ENCODE measurements around the gene RNF151.

Gene RNF151

DNA sequence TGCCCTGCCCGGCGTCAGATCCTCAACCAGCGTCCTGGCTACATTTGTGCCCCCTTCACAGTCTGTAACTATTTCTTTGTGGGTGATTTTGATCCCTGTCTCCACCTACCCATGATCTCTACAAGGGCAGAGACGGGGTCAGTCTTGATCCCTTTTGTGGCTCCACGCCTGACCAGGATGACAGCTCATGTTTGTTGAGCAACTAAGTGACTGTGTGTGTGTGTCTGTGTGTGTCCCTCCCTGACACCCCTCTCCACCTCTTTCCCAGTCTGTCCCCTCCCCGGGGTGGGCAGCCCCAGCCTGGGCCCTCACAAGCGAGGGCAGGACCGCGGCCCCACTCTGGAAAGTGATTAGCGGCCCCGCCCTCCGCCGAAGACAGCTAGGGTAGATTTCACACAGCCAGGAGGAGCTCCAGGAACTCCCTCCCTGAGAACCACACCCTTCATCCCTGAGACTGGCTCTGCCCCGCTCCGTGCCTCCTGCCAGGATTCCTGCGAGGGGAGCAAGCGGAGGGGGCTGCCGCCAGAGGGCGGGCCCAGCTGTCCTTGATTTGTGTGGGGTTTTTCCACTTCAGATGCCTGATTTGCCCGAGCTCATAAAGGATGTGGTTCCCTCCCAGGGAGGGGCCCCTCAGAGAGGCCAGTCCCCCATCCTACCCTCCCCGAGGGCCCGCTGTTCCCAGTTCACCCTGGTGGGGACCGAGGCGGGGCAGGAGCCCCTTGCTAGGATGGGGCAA lies 43.2 kb upstream of the RNF151 start:
- peaks cover 6% of the 10 kb centered on the region for H3K9me3 ChIP-seq (ENCODE audit: insufficient read depth, low read depth, low read length)
- H4K12ac ChIP-seq (ENCODE audit: low read depth, low read length): no peak overlapping the region
- no peak overlapping the region for H3K9ac ChIP-seq (ENCODE audit: low read length)
- H4K91ac ChIP-seq (ENCODE audit: low read depth, low read length): no peak overlapping the region
- no peak overlapping the region for H3K4me3 ChIP-seq (ENCODE audit: low read depth, low read length)
- H3K4ac ChIP-seq (ENCODE audit: low read depth, low read length): no peak overlapping the region
- no peak overlapping the region for H3K4me2 ChIP-seq (ENCODE audit: low read length)
- DNase-seq: peak; percentile 19 to 53
- peak overlapping the region; percentile 8 for H2AFZ ChIP-seq (ENCODE audit: insufficient read depth, low read length, poor library complexity)
- H2BK120ac ChIP-seq (ENCODE audit: insufficient read depth, low read length, poor library complexity): no peak overlapping the region
- no peak overlapping the region for H2BK5ac ChIP-seq (ENCODE audit: low read depth, low read length, poor library complexity)
- H3K14ac ChIP-seq (ENCODE audit: low read length): no peak overlapping the region
- H3K4me1 ChIP-seq (ENCODE audit: control insufficient read depth in 1 of 2, insufficient read depth in 2 of 2, low read length in 2 of 2): peaks cover 0 to 3% of the 10 kb centered on the region in 2 experiments
- no CpG with 5 or more reads among the region's 24 CpGs for WGBS (ENCODE audit: extremely low coverage, insufficient coverage, insufficient read length)
- H3K79me2 ChIP-seq (ENCODE audit: control insufficient read depth, insufficient read depth, low read length, poor library complexity): no peaks in the 10 kb centered on the region
- no peaks in the 10 kb centered on the region for H3K36me3 ChIP-seq (ENCODE audit: control insufficient read depth in 1 of 2, insufficient read depth in 2 of 2, low read length in 2 of 2)
- H3K18ac ChIP-seq (ENCODE audit: low read length): no peak overlapping the region
- H4K8ac ChIP-seq (ENCODE audit: low read depth, low read length): no peak overlapping the region
- H2BK12ac ChIP-seq (ENCODE audit: low read length): no peak overlapping the region
- no peak overlapping the region for H3K23ac ChIP-seq (ENCODE audit: low read length)
- no peak overlapping the region for H2AK5ac ChIP-seq (ENCODE audit: low read length)
- peaks cover 38% of the 10 kb centered on the region for H3K27me3 ChIP-seq (ENCODE audit: insufficient read depth, low read length)
- no peak overlapping the region for H3K27ac ChIP-seq (ENCODE audit: low read depth, low read length)
- no peaks in the 10 kb centered on the region for H3K79me1 ChIP-seq (ENCODE audit: low read length)

DNA sequence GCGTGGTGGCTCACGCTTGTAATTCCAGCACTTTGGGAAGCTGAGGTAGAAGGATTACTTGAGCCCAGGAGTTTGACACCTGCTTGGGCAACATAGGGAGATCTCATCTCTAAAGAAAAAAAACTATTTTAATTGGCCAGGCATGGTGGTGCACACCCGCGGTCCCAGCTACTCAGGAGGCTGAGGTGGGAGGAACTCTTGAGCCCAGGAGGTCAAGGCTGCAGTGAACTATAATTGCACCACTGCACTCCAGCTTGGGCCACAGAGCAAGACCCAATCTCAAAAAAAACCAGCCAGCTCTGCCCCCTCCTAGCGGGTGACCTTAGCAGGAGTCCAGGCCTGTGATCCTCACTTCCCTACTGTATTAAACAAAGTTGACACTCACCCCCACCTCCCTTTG lies 42.6 kb upstream of the RNF151 start:
- no peak overlapping the region for H2BK120ac ChIP-seq (ENCODE audit: insufficient read depth, low read length, poor library complexity)
- no peak overlapping the region for H2BK12ac ChIP-seq (ENCODE audit: low read length)
- no peak overlapping the region for H3K23ac ChIP-seq (ENCODE audit: low read length)
- no peak overlapping the region for H4K12ac ChIP-seq (ENCODE audit: low read depth, low read length)
- no CpG with 5 or more reads among the region's 5 CpGs for WGBS (ENCODE audit: extremely low coverage, insufficient coverage, insufficient read length)
- H2AK5ac ChIP-seq (ENCODE audit: low read length): no peak overlapping the region
- no peak overlapping the region for H2AFZ ChIP-seq (ENCODE audit: insufficient read depth, low read length, poor library complexity)
- no peak overlapping the region for H3K14ac ChIP-seq (ENCODE audit: low read length)
- H3K18ac ChIP-seq (ENCODE audit: low read length): no peak overlapping the region
- DNase-seq: no peak
- H2BK5ac ChIP-seq (ENCODE audit: low read depth, low read length, poor library complexity): no peak overlapping the region
- H3K79me1 ChIP-seq (ENCODE audit: low read length): no peaks in the 10 kb centered on the region
- H3K36me3 ChIP-seq (ENCODE audit: control insufficient read depth in 1 of 2, insufficient read depth in 2 of 2, low read length in 2 of 2): no peaks in the 10 kb centered on the region
- H3K79me2 ChIP-seq (ENCODE audit: control insufficient read depth, insufficient read depth, low read length, poor library complexity): no peaks in the 10 kb centered on the region
- no peak overlapping the region for H4K8ac ChIP-seq (ENCODE audit: low read depth, low read length)
- no peak overlapping the region for H3K4me3 ChIP-seq (ENCODE audit: low read depth, low read length)
- peaks cover 32% of the 10 kb centered on the region for H3K27me3 ChIP-seq (ENCODE audit: insufficient read depth, low read length)
- no peak overlapping the region for H3K4ac ChIP-seq (ENCODE audit: low read depth, low read length)
- no peak overlapping the region for H4K91ac ChIP-seq (ENCODE audit: low read depth, low read length)
- no peak overlapping the region for H3K4me2 ChIP-seq (ENCODE audit: low read length)
- H3K9me3 ChIP-seq (ENCODE audit: insufficient read depth, low read depth, low read length): peaks cover 6% of the 10 kb centered on the region
- H3K27ac ChIP-seq (ENCODE audit: low read depth, low read length): no peak overlapping the region
- H3K9ac ChIP-seq (ENCODE audit: low read length): no peak overlapping the region
- peaks cover 0 to 1% of the 10 kb centered on the region in 2 experiments for H3K4me1 ChIP-seq (ENCODE audit: control insufficient read depth in 1 of 2, insufficient read depth in 2 of 2, low read length in 2 of 2)

DNA sequence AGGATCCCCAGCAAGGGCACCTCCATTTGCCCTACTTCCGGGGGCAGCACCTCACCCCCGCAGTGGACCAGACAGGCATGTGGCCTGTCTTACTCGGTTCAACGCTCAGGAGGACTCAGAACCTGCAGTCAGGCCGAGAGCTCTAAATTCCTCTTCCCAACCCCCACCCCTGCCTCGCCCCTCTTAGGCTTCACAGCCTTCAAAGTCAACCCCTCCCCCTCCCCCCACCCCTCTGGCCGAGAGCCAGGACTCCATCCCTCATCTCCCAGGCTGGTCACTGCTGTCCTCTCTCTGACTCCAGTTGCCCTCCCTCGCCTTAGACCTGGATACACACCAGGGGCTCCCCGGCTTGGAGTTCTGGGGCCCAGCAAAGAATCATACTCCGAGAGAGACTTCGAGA lies 40.4 kb upstream of the RNF151 start:
- Histone ChIP-seq H3K27ac (ENCODE audit: low read depth, low read length) (no peak overlapping the region), H2AK5ac (ENCODE audit: low read length) (no peak overlapping the region), H3K18ac (ENCODE audit: low read length) (no peak overlapping the region), H3K36me3 (ENCODE audit: control insufficient read depth in 1 of 2, insufficient read depth in 2 of 2, low read length in 2 of 2) (no peaks in the 10 kb centered on the region), H3K4me2 (ENCODE audit: low read length) (no peak overlapping the region), H3K79me1 (ENCODE audit: low read length) (peaks cover 3% of the 10 kb centered on the region), H3K4me1 (ENCODE audit: control insufficient read depth in 1 of 2, insufficient read depth in 2 of 2, low read length in 2 of 2) (peaks cover 0 to 6% of the 10 kb centered on the region in 2 experiments), H3K4me3 (ENCODE audit: low read depth, low read length) (no peak overlapping the region), H4K12ac (ENCODE audit: low read depth, low read length) (no peak overlapping the region), H2BK120ac (ENCODE audit: insufficient read depth, low read length, poor library complexity) (no peak overlapping the region), H2BK5ac (ENCODE audit: low read depth, low read length, poor library complexity) (no peak overlapping the region), H2BK12ac (ENCODE audit: low read length) (no peak overlapping the region), H3K9me3 (ENCODE audit: insufficient read depth, low read depth, low read length) (peaks cover 6% of the 10 kb centered on the region), H4K8ac (ENCODE audit: low read depth, low read length) (no peak overlapping the region), H3K27me3 (ENCODE audit: insufficient read depth, low read length) (peaks cover 10% of the 10 kb centered on the region), H3K4ac (ENCODE audit: low read depth, low read length) (no peak overlapping the region), H4K91ac (ENCODE audit: low read depth, low read length) (no peak overlapping the region), H2AFZ (ENCODE audit: insufficient read depth, low read length, poor library complexity) (no peak overlapping the region), H3K9ac (ENCODE audit: low read length) (no peak overlapping the region), H3K14ac (ENCODE audit: low read length) (no peak overlapping the region), H3K79me2 (ENCODE audit: control insufficient read depth, insufficient read depth, low read length, poor library complexity) (no peaks in the 10 kb centered on the region), H3K23ac (ENCODE audit: low read length) (no peak overlapping the region)
- DNase-seq: no peak
- no CpG with 5 or more reads among the region's 11 CpGs for WGBS (ENCODE audit: extremely low coverage, insufficient coverage, insufficient read length)

DNA sequence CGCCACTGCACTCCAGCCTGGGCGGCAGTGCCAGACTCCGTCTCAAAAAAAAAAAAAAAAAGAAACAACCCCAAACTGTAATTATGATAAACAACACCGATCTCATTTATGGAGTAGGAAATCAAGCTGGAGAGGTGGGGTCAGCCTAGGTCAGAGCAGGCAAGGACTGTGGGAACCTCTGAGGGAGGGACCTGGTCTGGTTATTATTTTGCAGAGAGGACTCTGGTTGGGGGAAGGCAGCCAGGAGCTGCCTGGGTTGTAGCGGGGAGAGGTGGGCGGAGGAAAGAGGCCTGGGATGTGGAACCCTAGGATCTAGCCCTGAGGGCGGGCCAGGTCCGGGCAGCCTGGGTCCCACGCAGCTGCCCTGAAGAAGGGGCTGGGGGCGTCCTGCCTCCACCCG lies 37.6 kb upstream of the RNF151 start:
- peak overlapping the region; percentile 88 for H4K8ac ChIP-seq (ENCODE audit: low read depth, low read length)
- H2AFZ ChIP-seq (ENCODE audit: insufficient read depth, low read length, poor library complexity): peak overlapping the region; percentile 46
- H3K27me3 ChIP-seq (ENCODE audit: insufficient read depth, low read length): no peaks in the 10 kb centered on the region
- H3K14ac ChIP-seq (ENCODE audit: low read length): peak overlapping the region; percentile 66
- H3K79me1 ChIP-seq (ENCODE audit: low read length): peaks cover 3% of the 10 kb centered on the region
- H2BK120ac ChIP-seq (ENCODE audit: insufficient read depth, low read length, poor library complexity): no peak overlapping the region
- H2BK5ac ChIP-seq (ENCODE audit: low read depth, low read length, poor library complexity): no peak overlapping the region
- H3K4ac ChIP-seq (ENCODE audit: low read depth, low read length): peak overlapping the region; percentile 49
- H3K9ac ChIP-seq (ENCODE audit: low read length): no peak overlapping the region
- no peak overlapping the region for H2BK12ac ChIP-seq (ENCODE audit: low read length)
- H3K9me3 ChIP-seq (ENCODE audit: insufficient read depth, low read depth, low read length): peaks cover 6% of the 10 kb centered on the region
- no peaks in the 10 kb centered on the region for H3K36me3 ChIP-seq (ENCODE audit: control insufficient read depth in 1 of 2, insufficient read depth in 2 of 2, low read length in 2 of 2)
- peak in 1 of 2 donors; percentile 48 for DNase-seq
- peak overlapping the region; percentile 84 for H3K4me2 ChIP-seq (ENCODE audit: low read length)
- WGBS (ENCODE audit: extremely low coverage, insufficient coverage, insufficient read length): no CpG with 5 or more reads among the region's 11 CpGs
- peak overlapping the region; percentile 86 for H4K12ac ChIP-seq (ENCODE audit: low read depth, low read length)
- peak overlapping the region; percentile 63 for H3K4me3 ChIP-seq (ENCODE audit: low read depth, low read length)
- no peak overlapping the region for H3K23ac ChIP-seq (ENCODE audit: low read length)
- H4K91ac ChIP-seq (ENCODE audit: low read depth, low read length): peak overlapping the region; percentile 79
- H3K4me1 ChIP-seq (ENCODE audit: control insufficient read depth in 1 of 2, insufficient read depth in 2 of 2, low read length in 2 of 2): peaks cover 0 to 6% of the 10 kb centered on the region in 2 experiments
- no peak overlapping the region for H3K18ac ChIP-seq (ENCODE audit: low read length)
- no peak overlapping the region for H2AK5ac ChIP-seq (ENCODE audit: low read length)
- no peak overlapping the region for H3K27ac ChIP-seq (ENCODE audit: low read depth, low read length)
- H3K79me2 ChIP-seq (ENCODE audit: control insufficient read depth, insufficient read depth, low read length, poor library complexity): no peaks in the 10 kb centered on the region
